Measurements from ENCODE around the gene PLAU.
"Not testable (repeated sequence)": the region's sequence is repeated elsewhere in the genome, so short reads cannot be mapped to it uniquely, and the experiment has no call there.

The PLAU gene

GRCh38 chr10:73892310-73893030 is 18.5 kb upstream of the PLAU start:
- no peak for DNase-seq (ENCODE audit: low read depth, low spot score)
- no peak overlapping the region for H3K4me3 ChIP-seq (ENCODE audit: low read length)

GRCh38 chr10:73893426-73893825 is 17.5 kb upstream of the PLAU start:
- H3K4me3 ChIP-seq (ENCODE audit: low read length): no peak overlapping the region
- DNase-seq (ENCODE audit: low read depth, low spot score): no peak

- DNase-seq (ENCODE audit: low read depth, low spot score): no peak
- no peak overlapping the region for H3K4me3 ChIP-seq (ENCODE audit: low read length)
Measured at GRCh38 chr10:73894245-73894971, 16.5 kb upstream of the PLAU start.

- not testable (repeated sequence) for DNase-seq (ENCODE audit: low read depth, low spot score)
Measured at GRCh38 chr10:73895381-73895780, 15.6 kb upstream of the PLAU start.

GRCh38 chr10:73897693-73898092 is 13.2 kb upstream of the PLAU start:
- no peak overlapping the region for H3K4me3 ChIP-seq (ENCODE audit: low read length)
- no peak for DNase-seq (ENCODE audit: low read depth, low spot score)

More at GRCh38 chr10:73895381-73895780, 15.6 kb upstream of the PLAU start:
- H3K4me3 ChIP-seq (ENCODE audit: low read length): not testable (repeated sequence)

GRCh38 chr10:73898730-73899410 is 12.1 kb upstream of the PLAU start:
- DNase-seq (ENCODE audit: low read depth, low spot score): no peak
- no peak overlapping the region for H3K4me3 ChIP-seq (ENCODE audit: low read length)

GRCh38 chr10:73899423-73899822 is 11.5 kb upstream of the PLAU start:
- no peak overlapping the region for H3K4me3 ChIP-seq (ENCODE audit: low read length)
- DNase-seq (ENCODE audit: low read depth, low spot score): no peak

GRCh38 chr10:73900064-73900463 is 10.9 kb upstream of the PLAU start:
- H3K4me3 ChIP-seq (ENCODE audit: low read length): no peak overlapping the region
- no peak for DNase-seq (ENCODE audit: low read depth, low spot score)

GRCh38 chr10:73901261-73901660 is 9.7 kb upstream of the PLAU start:
- H3K4me3 ChIP-seq (ENCODE audit: low read length): no peak overlapping the region
- DNase-seq (ENCODE audit: low read depth, low spot score): no peak

GRCh38 chr10:73902351-73902750 is 8.6 kb upstream of the PLAU start:
- H3K4me3 ChIP-seq (ENCODE audit: low read length): no peak overlapping the region
- no peak for DNase-seq (ENCODE audit: low read depth, low spot score)

GRCh38 chr10:73905256-73906020 is 5.5 kb upstream of the PLAU start:
- DNase-seq (ENCODE audit: low read depth, low spot score): no peak
- no peak overlapping the region for H3K4me3 ChIP-seq (ENCODE audit: low read length)

GRCh38 chr10:73906524-73907447 is 4.1 kb upstream of the PLAU start:
- no peak for DNase-seq (ENCODE audit: low read depth, low spot score)
- no peak overlapping the region for H3K4me3 ChIP-seq (ENCODE audit: low read length)

GRCh38 chr10:73907841-73908517 is 3.0 kb upstream of the PLAU start:
- no peak for DNase-seq (ENCODE audit: low read depth, low spot score)
- no peak overlapping the region for H3K4me3 ChIP-seq (ENCODE audit: low read length)

GRCh38 chr10:73908853-73909539 is 1.9 kb upstream of the PLAU start:
- no peak for DNase-seq (ENCODE audit: low read depth, low spot score)
- H3K4me3 ChIP-seq (ENCODE audit: low read length): no peak overlapping the region

GRCh38 chr10:73909540-73910115 is 1.3 kb upstream of the PLAU start:
- no peak for DNase-seq (ENCODE audit: low read depth, low spot score)
- H3K4me3 ChIP-seq (ENCODE audit: low read length): no peak overlapping the region

- peak; percentile 34 for DNase-seq (ENCODE audit: low read depth, low spot score)
- H3K4me3 ChIP-seq (ENCODE audit: low read length): peak overlapping the region; percentile 50
Measured at GRCh38 chr10:73910401-73910763, 550 bp upstream of the PLAU start.

- peak overlapping the region; percentile 50 for H3K4me3 ChIP-seq (ENCODE audit: low read length)
Measured at GRCh38 chr10:73911553-73912004, 647 bp downstream of the PLAU start.

More at GRCh38 chr10:73911553-73912004, 647 bp downstream of the PLAU start:
- no peak for DNase-seq (ENCODE audit: low read depth, low spot score)

All from Jurkat, Clone E6-1 (cell line).